B cell (primary cell): ENCODE measurements around the gene CFAP20DC. TPM values are rescaled to one million over a fixed set of nuclear protein-coding genes. Genes with fewer than 3 reads are reported as not detected.
"Not testable (repeated sequence)": the region's sequence is repeated elsewhere in the genome, so short reads cannot be mapped to it uniquely, and the experiment has no call there.

Experiments
- ATAC-seq: fragments of 200-7000 bp; cut with Tn5 transposase; one replicate; pipeline ENCODE4 v1.10.0; 2021; ENCODE audit warnings: low read depth, mild to moderate bottlenecking, moderate number of reproducible peaks, moderate library complexity
- CTCF ChIA-PET: fragments of 350-600 bp; sonication (Branson Sonifier 250); formaldehyde crosslinking; loops from one replicate; lab custom pipeline; 2021; ENCODE audit warnings: antibody characterized with exemption, inconsistent platforms; lab: Charles Lee
- POLR2A ChIA-PET: fragments of 350-600 bp; sonication (Branson Sonifier 250); formaldehyde crosslinking; loops from one replicate; lab custom pipeline; 2021; ENCODE audit warnings: antibody characterized with exemption; lab: Charles Lee
- DNase-seq: peaks from one replicate; pipeline ENCODE4 v3.0.0; 2013
- H2AFZ ChIP-seq: 2 replicates; pipeline ENCODE4 v1.6.1; 2012; ENCODE audit warnings: mild to moderate bottlenecking, low read depth, low read length; ENCODE audit not compliant: insufficient read depth, poor library complexity, severe bottlenecking
- H3K27ac ChIP-seq, 2 donors: 1 replicate in 1 of 2; 2 replicates in 1 of 2; pipeline ENCODE4 v1.5.1; 2012 to 2013; ENCODE audit warnings: low read length in 2 of 2, mild to moderate bottlenecking in 2 of 2, moderate library complexity in 1 of 2
- H3K27me3 ChIP-seq, 4 experiments: fragments of 200-600 bp in 1 of 4; sonication (generic) in 1 of 4; replicated peaks in 1 of 4; 1 replicate in 2 of 4; 2 replicates in 2 of 4; pipeline versions ENCODE4 v1.6.1 to v1.7.0; 2013 to 2016; ENCODE audit warnings: low read length in 3 of 4, mild to moderate bottlenecking in 2 of 4, mixed read lengths in 1 of 4, moderate library complexity in 1 of 4; ENCODE audit not compliant: insufficient read depth in 4 of 4, control insufficient read depth in 3 of 4; ENCODE audit errors: control extremely low read depth in 1 of 4
- H3K36me3 ChIP-seq, 2 experiments: replicated peaks in 1 of 2; 1 replicate in 1 of 2; 2 replicates in 1 of 2; pipeline versions ENCODE4 v1.6.1 to v1.7.1; 2013; ENCODE audit warnings: low read length in 1 of 2; ENCODE audit not compliant: insufficient read depth in 2 of 2, control insufficient read depth in 1 of 2; ENCODE audit errors: control extremely low read depth in 1 of 2, extremely low read depth in 1 of 2
- H3K4me1 ChIP-seq, 2 donors: fragments of 200-600 bp in 1 of 2; sonication (generic) in 1 of 2; 1 replicate in 1 of 2; 2 replicates in 1 of 2; pipeline versions ENCODE4 v1.5.1 to v1.6.1; 2013 to 2017; ENCODE audit warnings: low read length in 2 of 2; ENCODE audit not compliant: control insufficient read depth in 2 of 2, insufficient read depth in 2 of 2
- H3K4me2 ChIP-seq: replicated peaks from 2 replicates; pipeline ENCODE3; 2012; ENCODE audit warnings: mild to moderate bottlenecking, low read depth, low read length; ENCODE audit not compliant: poor library complexity, severe bottlenecking
- H3K4me3 ChIP-seq, 5 experiments: fragments of 200-600 bp in 1 of 5; sonication (generic) in 1 of 5; 1 replicate in 3 of 5; 2 replicates in 2 of 5; pipeline versions ENCODE4 v1.5.1 to v1.7.0; 2011 to 2016; ENCODE audit warnings: low read length in 4 of 5, mild to moderate bottlenecking in 4 of 5, low read depth in 2 of 5, control low read depth in 1 of 5, moderate library complexity in 1 of 5; ENCODE audit not compliant: insufficient read depth in 1 of 5; ENCODE audit errors: control extremely low read depth in 1 of 5, extremely low read depth in 1 of 5
- H3K79me2 ChIP-seq: fragments of 200-600 bp; sonication (generic); one replicate; pipeline ENCODE4 v1.6.0; 2016; ENCODE audit warnings: low read length; ENCODE audit not compliant: control insufficient read depth, insufficient read depth
- H3K9ac ChIP-seq: fragments of 200-600 bp; sonication (generic); 2 replicates; pipeline ENCODE4 v1.6.1; 2017; ENCODE audit warnings: mild to moderate bottlenecking, low read length, moderate library complexity
- H3K9me3 ChIP-seq, 3 donors: one replicate each; pipeline versions ENCODE4 v1.6.1 to v1.7.1; 2013; ENCODE audit warnings: low read length in 2 of 3; ENCODE audit not compliant: control insufficient read depth in 2 of 3, insufficient read depth in 1 of 3; ENCODE audit errors: control extremely low read depth in 1 of 3
- H4K20me1 ChIP-seq: 2 replicates; pipeline ENCODE4 v1.6.0; 2012; ENCODE audit warnings: mild to moderate bottlenecking, low read length; ENCODE audit not compliant: insufficient read depth, control insufficient read depth, poor library complexity, severe bottlenecking
- H3K27ac Mint-ChIP-seq: one replicate; pipeline ENCODE4 v1.8.0; 2021; ENCODE audit warnings: mixed read lengths
- H3K27me3 Mint-ChIP-seq: one replicate; pipeline ENCODE4 v1.8.0; 2021; ENCODE audit warnings: mixed read lengths
- H3K4me1 Mint-ChIP-seq: one replicate; pipeline ENCODE4 v1.8.0; 2021; ENCODE audit warnings: mixed read lengths
- H3K4me3 Mint-ChIP-seq: one replicate; pipeline ENCODE4 v1.8.0; 2021; ENCODE audit warnings: mixed read lengths
- H3K9me3 Mint-ChIP-seq: one replicate; pipeline ENCODE4 v1.8.0; 2022; ENCODE audit warnings: mixed read lengths; ENCODE audit not compliant: insufficient read depth
- CTCF ChIP-seq: fragments of 200-600 bp; IDR thresholded peaks from one replicate; pipeline ENCODE4 v1.8.0; 2022; ENCODE audit warnings: antibody characterized with exemption, mild to moderate bottlenecking
- EZH2 ChIP-seq: IDR thresholded peaks from 2 replicates; pipeline ENCODE4 v1.6.1; 2012; ENCODE audit warnings: borderline replicate concordance, low read depth, mild to moderate bottlenecking, moderate library complexity, low read length; ENCODE audit not compliant: insufficient read depth, poor library complexity, severe bottlenecking
- WGBS: methylation state at CpG from one replicate; pipeline ENCODE4 v1.1.5; 2013; ENCODE audit warnings: missing lambda C conversion rate; ENCODE audit not compliant: insufficient coverage; 5-methylcytosine and 5-hydroxymethylcytosine counted together
- intact Hi-C: fragments of 100-400 bp; cut with micrococcal nuclease; formaldehyde crosslinking; loops from one replicate; pipeline ENCODE4 v1.10.0; 2022
- polyA plus RNA-seq: library from polyadenylated mRNA; depleted of rRNA; stranded (reverse); fragments of >200 nt; gene quantifications from 2 replicates; pipeline ENCODE4 v1.2.3, GENCODE V29; 2012
- total RNA-seq, 2 donors: library from RNA; stranded (reverse); fragments of 120-200 nt in 1 of 2; gene quantifications; 1 replicate in 1 of 2; 2 replicates in 1 of 2; pipeline versions ENCODE4 v1.2.3 to v1.2.4, GENCODE V29; 2013 to 2022

CFAP20DC gene
- total and polyA plus RNA-seq, 2 donors (not counting 1 experiment from before 2014, with no cell fraction given): 0.27 to 1.2 TPM

DNA sequence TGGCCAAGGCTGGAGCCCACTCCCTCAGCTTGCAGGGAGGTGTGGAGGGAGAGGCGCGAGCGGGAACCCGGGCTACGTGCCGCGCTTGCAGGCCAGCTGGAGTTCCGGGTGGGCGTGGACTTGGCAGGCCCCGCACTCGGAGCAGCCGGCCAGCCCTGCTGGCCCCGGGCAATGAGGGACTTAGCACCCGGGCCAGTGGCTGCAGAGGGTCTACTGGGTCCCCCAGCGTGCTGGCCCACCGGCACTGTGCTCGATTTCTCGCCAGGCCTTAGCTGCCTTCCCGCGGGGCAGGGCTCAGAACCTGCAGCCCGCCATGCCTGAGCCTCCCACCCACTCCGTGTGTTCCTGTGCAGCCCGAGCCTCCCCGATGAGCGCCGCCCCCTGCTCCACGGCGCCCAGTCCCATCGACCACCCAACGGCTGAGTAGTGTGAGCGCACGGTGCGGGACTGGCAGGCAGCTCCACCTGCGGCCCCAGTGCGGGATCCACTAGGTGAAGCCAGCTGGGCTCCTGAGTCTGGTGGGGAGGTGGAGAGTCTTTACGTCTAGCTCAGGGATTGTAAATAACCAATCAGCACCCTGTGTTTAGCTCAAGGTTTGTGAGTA, 1.1 kb upstream of the CFAP20DC start:
- H3K9me3 Mint-ChIP-seq, H3K9ac ChIP-seq, H3K27ac ChIP-seq, H3K4me3 ChIP-seq, POLR2A ChIA-PET, H3K27me3 Mint-ChIP-seq, H3K27me3 ChIP-seq, H2AFZ ChIP-seq, H3K9me3 ChIP-seq, DNase-seq, H4K20me1 ChIP-seq, H3K36me3 ChIP-seq, H3K4me2 ChIP-seq, H3K4me1 Mint-ChIP-seq, H3K79me2 ChIP-seq, intact Hi-C loops, H3K27ac Mint-ChIP-seq, ATAC-seq: not testable (repeated sequence)
- peaks cover 3 to 14% of the 10 kb centered on the region in 2 donors for H3K4me1 ChIP-seq
- CTCF ChIA-PET: interaction anchor here (1.0 to 4.4 kb wide), 3 partner anchors 54 to 410 kb away, joined by 6 to 44 read pairs (median 16); no protein-coding TSS in a partner anchor
- 97% methylated on average over 36 of the region's 36 CpGs for WGBS
- peak overlapping the region; percentile 33 for H3K4me3 Mint-ChIP-seq

DNA sequence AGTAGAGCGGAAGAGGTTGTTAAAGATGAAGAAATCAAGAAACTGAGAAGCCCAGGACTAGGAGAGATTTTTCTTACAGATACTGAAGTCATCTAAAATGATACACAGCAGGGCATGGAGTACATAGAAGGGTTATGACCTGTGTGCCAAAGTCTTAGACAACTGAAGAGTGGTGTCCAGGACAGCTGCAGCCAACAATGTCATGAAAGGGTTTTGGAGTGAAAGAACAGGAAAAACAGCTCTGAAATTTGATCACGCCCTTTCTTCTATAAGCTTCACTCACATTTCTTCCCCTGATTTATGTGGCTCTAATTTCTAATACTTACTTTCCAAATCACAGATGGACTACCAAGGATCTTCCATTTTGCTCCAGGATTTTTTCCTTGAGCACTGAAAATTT, 3.0 kb downstream of the CFAP20DC start:
- H3K4me1 Mint-ChIP-seq: peaks cover 7% of the 10 kb centered on the region
- H4K20me1 ChIP-seq: no peaks in the 10 kb centered on the region
- no peaks in the 10 kb centered on the region for H3K9me3 Mint-ChIP-seq
- DNase-seq (no peak), ATAC-seq (no peak)
- peaks cover 3 to 14% of the 10 kb centered on the region in 2 donors for H3K4me1 ChIP-seq
- H3K9ac ChIP-seq: no peak overlapping the region
- no peak overlapping the region for H3K27ac Mint-ChIP-seq
- no peaks in the 10 kb centered on the region for H3K27me3 ChIP-seq
- H3K27me3 Mint-ChIP-seq: no peaks in the 10 kb centered on the region
- POLR2A ChIA-PET: no interaction called here
- H3K4me2 ChIP-seq: no peak overlapping the region
- no peaks in the 10 kb centered on the region for H3K79me2 ChIP-seq
- no peak overlapping the region for H3K4me3 Mint-ChIP-seq
- WGBS: 100% methylated on average over 1 of the region's 2 CpGs
- H2AFZ ChIP-seq: no peak overlapping the region
- H3K27ac ChIP-seq: no peak overlapping the region
- intact Hi-C loops: no loop called here
- H3K4me3 ChIP-seq: no peak overlapping the region
- H3K36me3 ChIP-seq: no peaks in the 10 kb centered on the region
- CTCF ChIA-PET: interaction anchor here (1.4 kb wide), 1 partner anchor 222 kb away, joined by 4 read pairs; no protein-coding TSS in a partner anchor
- TF ChIP-seq EZH2 (no peak), CTCF (no peak)
- no peaks in the 10 kb centered on the region for H3K9me3 ChIP-seq
